ENCODE measurements around the gene FLNB.

GRCh38 chr3:58116985-58117384, 108.8 kb downstream of the FLNB start:
- TF ChIP-seq CTCF (IDR thresholded peaks at IDR 0.05), result no peak
- TF ChIP-seq POLR2A (IDR thresholded peaks at IDR 0.05), result no peak
- TF ChIP-seq EP300 (IDR thresholded peaks at IDR 0.05; ENCODE audit: low read depth), result no peak
- no peak for TF ChIP-seq POLR2AphosphoS5 (IDR thresholded peaks at IDR 0.05)
